Upper lobe of left lung (tissue), 4 donors: ENCODE measurements around the gene PLOD1.

Source experiments
- EP300 ChIP-seq, 4 donors: sonication (generic); formaldehyde crosslinking; IDR thresholded peaks; one replicate each; pipeline ENCODE4 v1.5.1; 2017; ENCODE audit warnings: antibody characterized with exemption in 4 of 4, control low read depth in 2 of 4
- POLR2A ChIP-seq, 4 donors: fragments of 450-650 bp; IDR thresholded peaks; one replicate each; pipeline ENCODE4 v1.5.1; 2016 to 2017; ENCODE audit warnings: antibody characterized with exemption in 4 of 4, mild to moderate bottlenecking in 2 of 4
- POLR2AphosphoS5 ChIP-seq, 2 donors: sonication (generic); formaldehyde crosslinking; IDR thresholded peaks; one replicate each; pipeline ENCODE4 v1.5.1; 2017; ENCODE audit warnings: antibody characterized with exemption in 2 of 2
- TF ChIP-seq, protein P1 (sequence below), 6 experiments: fragments of 450-650 bp in 4 of 6; fragments of 200-600 bp in 2 of 6; sonication (generic) in 2 of 6; IDR thresholded peaks; one replicate each; pipeline ENCODE4 v1.5.1; 2016 to 2019; ENCODE audit warnings: antibody characterized with exemption in 6 of 6

GRCh38 chr1:12007204-12007603, 72.7 kb downstream of the PLOD1 start:
- TF ChIP-seq, protein P1, sequence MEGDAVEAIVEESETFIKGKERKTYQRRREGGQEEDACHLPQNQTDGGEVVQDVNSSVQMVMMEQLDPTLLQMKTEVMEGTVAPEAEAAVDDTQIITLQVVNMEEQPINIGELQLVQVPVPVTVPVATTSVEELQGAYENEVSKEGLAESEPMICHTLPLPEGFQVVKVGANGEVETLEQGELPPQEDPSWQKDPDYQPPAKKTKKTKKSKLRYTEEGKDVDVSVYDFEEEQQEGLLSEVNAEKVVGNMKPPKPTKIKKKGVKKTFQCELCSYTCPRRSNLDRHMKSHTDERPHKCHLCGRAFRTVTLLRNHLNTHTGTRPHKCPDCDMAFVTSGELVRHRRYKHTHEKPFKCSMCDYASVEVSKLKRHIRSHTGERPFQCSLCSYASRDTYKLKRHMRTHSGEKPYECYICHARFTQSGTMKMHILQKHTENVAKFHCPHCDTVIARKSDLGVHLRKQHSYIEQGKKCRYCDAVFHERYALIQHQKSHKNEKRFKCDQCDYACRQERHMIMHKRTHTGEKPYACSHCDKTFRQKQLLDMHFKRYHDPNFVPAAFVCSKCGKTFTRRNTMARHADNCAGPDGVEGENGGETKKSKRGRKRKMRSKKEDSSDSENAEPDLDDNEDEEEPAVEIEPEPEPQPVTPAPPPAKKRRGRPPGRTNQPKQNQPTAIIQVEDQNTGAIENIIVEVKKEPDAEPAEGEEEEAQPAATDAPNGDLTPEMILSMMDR (IDR thresholded peaks at IDR 0.05), result no peak
- no peak for TF ChIP-seq POLR2AphosphoS5 (IDR thresholded peaks at IDR 0.05)
- TF ChIP-seq POLR2A (IDR thresholded peaks at IDR 0.05), result no peak
- TF ChIP-seq EP300 (IDR thresholded peaks at IDR 0.05), result no peak
